HepG2 (cell line): ENCODE measurements around the gene KHK. TPM values are rescaled to one million over a fixed set of nuclear protein-coding genes. Genes with fewer than 3 reads are reported as not detected.

Source experiments
- AFF4 ChIP-seq: sonication (generic); formaldehyde crosslinking; IDR thresholded peaks from 2 replicates; pipeline ENCODE4 v1.4.0; 2020; ENCODE audit warnings: missing genetic modification reagents
- CTCF ChIP-seq: sonication (generic); formaldehyde crosslinking; IDR thresholded peaks from 2 replicates; pipeline ENCODE4 v1.5.0; 2020; ENCODE audit warnings: mild to moderate bottlenecking, missing genetic modification reagents, moderate library complexity
- EED ChIP-seq: sonication (generic); formaldehyde crosslinking; IDR thresholded peaks from 2 replicates; pipeline ENCODE4 v1.5.0; 2020; ENCODE audit warnings: mild to moderate bottlenecking, missing genetic modification reagents
- GTF2F1 ChIP-seq: fragments of 150-350 bp; IDR thresholded peaks from 2 replicates; pipeline ENCODE4 v1.6.1; 2014; ENCODE audit warnings: low read length
- HHEX ChIP-seq: IDR thresholded peaks from 2 replicates; pipeline ENCODE4 v1.6.1; 2016; ENCODE audit warnings: control low read depth
- HNF4G ChIP-seq, 2 experiments: sonication (generic) in 1 of 2; formaldehyde crosslinking in 1 of 2; IDR thresholded peaks; 2 replicates each; pipeline versions ENCODE4 v1.4.0 to v1.6.1; 2011 to 2020; ENCODE audit warnings: borderline replicate concordance in 2 of 2, low read depth in 2 of 2, mild to moderate bottlenecking in 2 of 2, low read length in 1 of 2, missing genetic modification reagents in 1 of 2, moderate library complexity in 1 of 2
- KLF16 ChIP-seq, 2 experiments: sonication (generic) in 1 of 2; formaldehyde crosslinking in 1 of 2; IDR thresholded peaks; 2 replicates each; pipeline versions ENCODE4 v1.6.1 to v1.8.0; 2016 to 2023; ENCODE audit warnings: missing genetic modification reagents in 2 of 2, missing compliant biosample characterization in 1 of 2
- PHF5A ChIP-seq: IDR thresholded peaks from one replicate; pipeline ENCODE4 v1.6.1; 2018; ENCODE audit warnings: low read depth, missing genetic modification reagents; ENCODE audit not compliant: unreplicated experiment
- PITX1 ChIP-seq: sonication (generic); formaldehyde crosslinking; IDR thresholded peaks from 2 replicates; pipeline ENCODE4 v1.5.1; 2020; ENCODE audit warnings: mild to moderate bottlenecking, missing genetic modification reagents
- RELA ChIP-seq: sonication (generic); formaldehyde crosslinking; IDR thresholded peaks from 2 replicates; pipeline ENCODE4 v1.4.0; 2020; ENCODE audit warnings: missing genetic modification reagents
- SMARCC2 ChIP-seq: fragments of 450-650 bp; IDR thresholded peaks from 2 replicates; pipeline ENCODE4 v1.6.1; 2017; ENCODE audit warnings: antibody characterized with exemption, mild to moderate bottlenecking
- TAF15 ChIP-seq: fragments of 200-400 bp; formaldehyde crosslinking; IDR thresholded peaks from one replicate; pipeline ENCODE4 v1.6.1; 2018; ENCODE audit warnings: mild to moderate bottlenecking, low read depth, low read length; ENCODE audit not compliant: poor library complexity, severe bottlenecking
- TOPORS ChIP-seq: sonication (generic); formaldehyde crosslinking; IDR thresholded peaks from 2 replicates; pipeline ENCODE4 v1.8.0; 2023; ENCODE audit warnings: mild to moderate bottlenecking, missing genetic modification reagents
- ZKSCAN8 ChIP-seq: IDR thresholded peaks from 2 replicates; pipeline ENCODE4 v1.6.1; 2016; ENCODE audit warnings: borderline replicate concordance, missing genetic modification reagents, missing compliant biosample characterization
- ZNF235 ChIP-seq: sonication (generic); formaldehyde crosslinking; IDR thresholded peaks from 2 replicates; pipeline ENCODE4 v1.8.1; 2023; ENCODE audit warnings: mild to moderate bottlenecking, missing genetic modification reagents, borderline replicate concordance
- ZNF329 ChIP-seq: sonication (generic); formaldehyde crosslinking; IDR thresholded peaks from 2 replicates; pipeline ENCODE4 v1.9.0; 2021; ENCODE audit warnings: low read depth, mild to moderate bottlenecking, missing genetic modification reagents
- ZNF550 ChIP-seq: sonication (generic); formaldehyde crosslinking; IDR thresholded peaks from 2 replicates; pipeline ENCODE4 v1.4.0; 2020; ENCODE audit warnings: mild to moderate bottlenecking, missing genetic modification reagents, borderline replicate concordance
- ZNF576 ChIP-seq: sonication (generic); formaldehyde crosslinking; IDR thresholded peaks from 2 replicates; pipeline ENCODE4 v1.4.0; 2020; ENCODE audit warnings: mild to moderate bottlenecking, missing genetic modification reagents
- ZNF775 ChIP-seq: sonication (generic); formaldehyde crosslinking; IDR thresholded peaks from 2 replicates; pipeline ENCODE4 v1.4.0; 2020; ENCODE audit warnings: missing genetic modification reagents, mild to moderate bottlenecking, moderate library complexity, borderline replicate concordance
- ZNF800 ChIP-seq: sonication (generic); formaldehyde crosslinking; IDR thresholded peaks from 2 replicates; pipeline ENCODE4 v1.4.0; 2020; ENCODE audit warnings: missing genetic modification reagents
- ZNF850 ChIP-seq: sonication (generic); formaldehyde crosslinking; conservative IDR thresholded peaks from 2 replicates; pipeline ENCODE4 v1.9.0; 2021; ENCODE audit warnings: mild to moderate bottlenecking, missing genetic modification reagents
- ZNF879 ChIP-seq: sonication (generic); formaldehyde crosslinking; IDR thresholded peaks from 2 replicates; pipeline ENCODE4 v1.8.1; 2023; ENCODE audit warnings: missing genetic modification reagents
- polyA plus RNA-seq, 8 experiments: library from polyadenylated mRNA; depleted of rRNA in 3 of 8; stranded (reverse) in 7 of 8; unstranded in 1 of 8; fragments of >200 nt; fragmentation: Illumina TruSeq in 4 of 8; extraction: Trizol in 4 of 8; gene quantifications; 2 replicates each; pipeline versions ENCODE4 v1.2.1 to v1.2.3, GENCODE V29; 2011 to 2016; ENCODE audit warnings: low read depth in 4 of 8, missing spikeins in 1 of 8, mixed read lengths in 1 of 8; ENCODE audit not compliant: insufficient read depth in 1 of 8
- total RNA-seq, 5 experiments: library from RNA; depleted of rRNA; stranded (reverse); fragments of >200 nt; fragmentation: Illumina TruSeq; extraction: Trizol; gene quantifications; 2 replicates each; pipeline ENCODE4 v1.2.3, GENCODE V29; 2016; ENCODE audit warnings: low read depth in 1 of 5

Gene KHK
- total and polyA plus RNA-seq, 2 of the 13 experiments (the other 11 are each of a cell fraction or from before 2014, with no cell fraction given): 40.9 to 99.2 TPM

- no peak for TF ChIP-seq AFF4
- TF ChIP-seq TOPORS: no peak
- no peak for TF ChIP-seq ZNF850 (CRISPR knock-in tag)
- no peak for TF ChIP-seq EED
- no peak for TF ChIP-seq ZNF879 (CRISPR knock-in tag)
- TF ChIP-seq ZNF576: 0 out of 2 replicates have a peak, but pooled peaks have one; percentile 45
- TF ChIP-seq ZKSCAN8 (CRISPR knock-in tag): no peak
- TF ChIP-seq PHF5A: no peak
- TF ChIP-seq ZNF329 (CRISPR knock-in tag): peak; percentile 34; the same call in 1 of the 2 replicates
- TF ChIP-seq TAF15: no peak
- no peak; a peak in 1 of 4 replicates for TF ChIP-seq KLF16 (CRISPR knock-in tag; IDR thresholded peaks at IDR 0.05)
- no peak for TF ChIP-seq GTF2F1
- no peak for TF ChIP-seq HNF4G (IDR thresholded peaks at IDR 0.05; ENCODE audit: borderline replicate concordance, low read depth, low read length)
- TF ChIP-seq HNF4G (CRISPR knock-in tag; IDR thresholded peaks at IDR 0.05; ENCODE audit: borderline replicate concordance, low read depth): no peak; the same call in 1 of the 2 replicates
- no peak for TF ChIP-seq CTCF (CRISPR knock-in tag)
- no peak for TF ChIP-seq ZNF775 (CRISPR knock-in tag)
- no peak for TF ChIP-seq ZNF550 (CRISPR knock-in tag)
- TF ChIP-seq ZNF800 (CRISPR knock-in tag): no peak
- no peak for TF ChIP-seq SMARCC2
- no peak for TF ChIP-seq PITX1 (CRISPR knock-in tag)
- no peak for TF ChIP-seq HHEX (CRISPR knock-in tag)
- TF ChIP-seq ZNF235: no peak
- TF ChIP-seq RELA (CRISPR knock-in tag): peak; percentile 87; the same call in 1 of the 2 replicates
These were observed 14.4 kb upstream of the KHK start (continued) for GRCh38 chr2:27071990-27072830.
